Activated naive CD8-positive, alpha-beta T cell treated with anti-CD3 and anti-CD28 coated beads for 36 hours (primary cell): ENCODE results near the gene PTBP1. TPM values are rescaled to one million over a fixed set of nuclear protein-coding genes. Genes with fewer than 3 reads are reported as not detected.
"Not testable (repeated sequence)": the region's sequence is repeated elsewhere in the genome, so short reads cannot be mapped to it uniquely, and the experiment has no call there.

Experiments
- DNase-seq: peaks from one replicate; pipeline ENCODE4 v3.0.0; 2021
- H3K27ac Mint-ChIP-seq: one replicate; pipeline ENCODE4 v1.8.0; 2022; ENCODE audit warnings: mild to moderate bottlenecking, moderate library complexity, mixed read lengths
- H3K27me3 Mint-ChIP-seq: one replicate; pipeline ENCODE4 v1.8.0; 2022; ENCODE audit warnings: mild to moderate bottlenecking, mixed read lengths
- H3K36me3 Mint-ChIP-seq: one replicate; pipeline ENCODE4 v1.8.0; 2021; ENCODE audit warnings: mild to moderate bottlenecking, mixed read lengths
- H3K4me1 Mint-ChIP-seq: one replicate; pipeline ENCODE4 v1.8.0; 2021; ENCODE audit warnings: mixed read lengths
- H3K4me3 Mint-ChIP-seq: one replicate; pipeline ENCODE4 v1.8.0; 2022; ENCODE audit warnings: mild to moderate bottlenecking, moderate library complexity, mixed read lengths
- H3K9me3 Mint-ChIP-seq: one replicate; pipeline ENCODE4 v1.8.0; 2022; ENCODE audit warnings: mixed read lengths
- total RNA-seq, 2 experiments: library from RNA; stranded (reverse); gene quantifications; one replicate each; pipeline ENCODE4 v1.2.3, GENCODE V29; 2021

The PTBP1 gene
- total RNA-seq, 2 experiments from 2014 or later: 799 to 818 TPM

DNA sequence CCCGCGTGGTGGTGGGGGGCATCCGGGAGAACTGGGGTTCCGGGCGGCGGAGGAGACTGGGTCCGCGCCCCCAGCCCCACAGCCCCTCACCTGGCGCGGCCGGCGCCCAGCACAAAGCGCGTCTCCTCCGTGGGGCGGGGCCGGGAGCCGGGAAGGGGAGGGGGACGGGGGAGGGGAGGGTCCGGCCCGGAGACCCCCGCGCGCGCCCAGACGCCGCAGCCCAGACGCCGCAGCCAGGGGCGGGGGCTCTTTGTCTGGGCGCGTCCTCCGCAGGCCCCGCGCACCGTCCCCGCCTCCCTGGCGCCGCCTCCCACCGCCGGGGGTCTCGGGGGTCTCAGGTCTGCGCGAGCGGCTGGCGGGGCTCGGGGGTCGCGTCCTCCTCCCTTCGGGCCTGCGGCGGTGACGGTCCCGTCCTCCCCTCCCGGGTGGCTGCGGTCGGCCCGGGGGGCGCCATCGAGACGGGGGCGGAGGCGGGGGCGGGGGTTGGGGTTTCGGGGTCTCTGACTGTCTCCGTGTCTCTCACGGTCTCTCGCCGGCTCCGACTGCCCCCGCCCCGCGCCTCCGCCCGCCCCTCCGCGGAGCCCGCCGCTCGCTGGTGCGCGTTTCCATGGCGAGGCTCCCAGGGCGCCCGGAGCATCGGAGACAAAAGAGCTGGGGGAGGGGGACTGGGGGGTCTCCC is 24.7 kb downstream of the PTBP1 start, which contains the start of gene PLPPR3:
PLPPR3 (minus strand) TSS at position 131 of the 679 bp plus-strand sequence. CDS start 396 bp downstream, outside the sequence.
- no peaks in the 10 kb centered on the region for H3K9me3 Mint-ChIP-seq
- H3K36me3 Mint-ChIP-seq: no peaks in the 10 kb centered on the region
- H3K4me1 Mint-ChIP-seq: no peaks in the 10 kb centered on the region
- no peak within 1 kb of the TSS for H3K4me3 Mint-ChIP-seq
- H3K27me3 Mint-ChIP-seq: peaks cover 19% of the 10 kb centered on the region
- no peak for DNase-seq
- no peak within 1 kb of the TSS for H3K27ac Mint-ChIP-seq

DNA sequence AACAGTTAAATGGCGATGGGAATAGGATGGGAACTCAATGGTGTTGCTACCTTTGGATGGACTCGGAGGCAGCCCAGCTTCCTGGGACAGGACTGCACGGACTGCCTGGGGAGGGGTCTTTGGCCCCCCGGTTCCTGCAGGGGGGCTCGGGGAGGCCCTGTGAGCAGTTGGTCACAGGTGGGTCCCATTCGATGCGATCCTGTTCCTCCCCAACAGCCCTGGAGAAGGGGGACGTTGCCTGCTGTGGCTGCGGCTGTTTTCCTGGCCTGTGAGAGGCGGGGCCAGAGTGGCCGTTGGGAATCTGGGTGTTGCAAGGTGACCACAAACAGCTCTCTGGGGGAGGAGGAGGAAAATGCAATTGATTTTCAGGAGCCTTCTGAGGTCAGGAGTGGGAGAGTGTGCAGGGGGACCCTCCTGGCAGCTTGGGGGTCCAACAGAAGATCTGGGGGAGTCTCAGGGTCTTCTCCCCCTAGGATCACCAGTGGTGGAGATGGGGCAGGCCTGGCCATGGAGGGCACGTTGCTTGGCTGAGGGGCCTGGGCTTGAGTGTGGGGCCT is 26.4 kb downstream of the PTBP1 start:
- H3K4me1 Mint-ChIP-seq: no peaks in the 10 kb centered on the region
- no peak overlapping the region for H3K4me3 Mint-ChIP-seq
- no peaks in the 10 kb centered on the region for H3K9me3 Mint-ChIP-seq
- DNase-seq: no peak
- H3K27ac Mint-ChIP-seq: no peak overlapping the region
- peaks cover 23% of the 10 kb centered on the region for H3K27me3 Mint-ChIP-seq
- H3K36me3 Mint-ChIP-seq: no peaks in the 10 kb centered on the region

DNA sequence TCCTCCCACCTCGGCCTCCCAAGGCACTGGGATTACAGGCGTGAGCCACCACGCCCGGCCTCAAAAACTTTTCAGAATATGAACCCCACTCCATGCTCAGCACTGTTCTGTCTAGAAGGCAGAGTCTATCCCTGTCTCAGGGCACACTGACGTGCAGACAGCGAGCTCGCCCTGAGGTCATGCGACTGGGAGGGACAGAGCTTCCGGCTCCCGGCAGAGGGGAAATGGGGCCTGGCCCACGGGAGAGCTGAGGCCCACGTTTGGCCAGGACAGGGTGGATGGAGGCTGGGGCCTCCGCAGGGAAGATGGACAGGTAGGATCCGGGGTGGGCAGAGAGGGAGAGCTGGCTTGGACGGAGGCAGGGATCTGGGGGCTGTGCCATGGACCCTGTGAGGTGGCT is 27.6 kb downstream of the PTBP1 start:
- H3K9me3 Mint-ChIP-seq: no peaks in the 10 kb centered on the region
- no peak overlapping the region for H3K27ac Mint-ChIP-seq
- peaks cover 32% of the 10 kb centered on the region for H3K27me3 Mint-ChIP-seq
- H3K4me1 Mint-ChIP-seq: no peaks in the 10 kb centered on the region
- H3K4me3 Mint-ChIP-seq: no peak overlapping the region
- no peaks in the 10 kb centered on the region for H3K36me3 Mint-ChIP-seq
- no peak for DNase-seq

DNA sequence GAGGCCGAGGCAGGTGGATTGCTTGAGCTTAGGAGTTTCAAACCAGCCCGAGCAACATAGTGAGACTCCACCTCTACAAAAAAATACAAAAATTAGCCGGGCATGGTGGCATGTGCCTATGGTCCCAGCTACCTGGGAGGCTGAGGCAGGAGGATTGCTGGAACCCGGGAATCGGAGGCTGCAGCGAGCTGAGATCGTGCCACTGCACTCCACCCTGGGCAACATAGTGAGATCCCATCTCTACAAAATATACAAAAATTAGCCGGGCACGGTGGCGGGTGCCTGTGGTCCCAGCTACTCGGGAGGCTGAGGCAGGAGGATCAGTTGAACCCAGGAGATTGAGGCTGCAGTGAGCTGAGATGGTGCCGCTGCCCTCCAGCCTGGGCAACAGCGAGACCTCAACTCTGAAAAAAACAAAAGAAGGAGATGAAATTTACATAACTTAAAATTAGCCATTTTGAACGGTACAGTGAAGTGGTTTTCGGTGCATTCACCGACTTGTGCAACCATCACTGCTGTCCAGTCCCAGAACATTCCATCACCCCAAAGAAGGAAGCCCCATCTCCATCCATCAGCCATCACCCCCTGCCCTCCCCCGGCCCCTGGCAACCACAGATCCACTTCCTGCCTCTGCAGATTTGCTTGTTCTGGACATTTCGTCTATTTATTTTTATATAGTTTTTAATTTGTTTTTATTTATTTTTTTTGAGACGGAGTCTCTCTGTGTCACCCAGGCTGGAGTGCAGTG is 28.8 kb downstream of the PTBP1 start:
- Mint-ChIP-seq H3K4me3 (no peak overlapping the region), H3K4me1 (no peaks in the 10 kb centered on the region), H3K27ac (no peak overlapping the region), H3K36me3 (no peaks in the 10 kb centered on the region), H3K27me3 (peaks cover 32% of the 10 kb centered on the region), H3K9me3 (no peaks in the 10 kb centered on the region)
- no peak for DNase-seq

DNA sequence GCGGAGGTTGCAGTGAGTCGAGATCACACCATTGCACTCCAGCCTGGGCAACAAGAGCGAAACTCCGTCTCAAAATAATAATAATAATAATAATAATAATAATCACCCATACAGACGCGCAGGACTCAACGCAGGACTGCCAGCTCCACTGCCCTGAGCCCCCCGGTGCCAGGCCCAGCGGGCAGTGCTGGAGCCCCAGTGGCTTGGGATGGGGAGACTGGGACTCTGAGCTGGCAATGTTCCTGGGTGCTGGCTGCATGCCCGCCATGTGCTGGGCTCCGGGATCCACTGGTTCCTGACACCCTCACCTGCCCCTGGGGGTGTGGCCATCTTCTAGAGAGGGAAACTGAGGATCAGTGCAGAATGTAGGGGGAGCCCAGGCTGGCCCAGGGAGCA is 30.1 kb downstream of the PTBP1 start:
- Mint-ChIP-seq H3K27ac (no peak overlapping the region), H3K4me3 (no peak overlapping the region), H3K36me3 (no peaks in the 10 kb centered on the region), H3K4me1 (no peaks in the 10 kb centered on the region), H3K27me3 (peaks cover 36% of the 10 kb centered on the region), H3K9me3 (no peaks in the 10 kb centered on the region)
- no peak for DNase-seq

GRCh38 chr19:827710-828321 is 30.6 kb downstream of the PTBP1 start, which contains the start of gene AZU1:
TSS of gene AZU1 (plus strand) at chr19:827837. CDS start at chr19:827847, 10 bp downstream.
- Mint-ChIP-seq H3K36me3 (no peaks in the 10 kb centered on the region), H3K9me3 (no peaks in the 10 kb centered on the region), H3K4me1 (no peaks in the 10 kb centered on the region), H3K4me3 (no peak within 1 kb of the TSS), H3K27ac (no peak within 1 kb of the TSS), H3K27me3 (peaks cover 33% of the 10 kb centered on the region)
- no peak for DNase-seq

DNA sequence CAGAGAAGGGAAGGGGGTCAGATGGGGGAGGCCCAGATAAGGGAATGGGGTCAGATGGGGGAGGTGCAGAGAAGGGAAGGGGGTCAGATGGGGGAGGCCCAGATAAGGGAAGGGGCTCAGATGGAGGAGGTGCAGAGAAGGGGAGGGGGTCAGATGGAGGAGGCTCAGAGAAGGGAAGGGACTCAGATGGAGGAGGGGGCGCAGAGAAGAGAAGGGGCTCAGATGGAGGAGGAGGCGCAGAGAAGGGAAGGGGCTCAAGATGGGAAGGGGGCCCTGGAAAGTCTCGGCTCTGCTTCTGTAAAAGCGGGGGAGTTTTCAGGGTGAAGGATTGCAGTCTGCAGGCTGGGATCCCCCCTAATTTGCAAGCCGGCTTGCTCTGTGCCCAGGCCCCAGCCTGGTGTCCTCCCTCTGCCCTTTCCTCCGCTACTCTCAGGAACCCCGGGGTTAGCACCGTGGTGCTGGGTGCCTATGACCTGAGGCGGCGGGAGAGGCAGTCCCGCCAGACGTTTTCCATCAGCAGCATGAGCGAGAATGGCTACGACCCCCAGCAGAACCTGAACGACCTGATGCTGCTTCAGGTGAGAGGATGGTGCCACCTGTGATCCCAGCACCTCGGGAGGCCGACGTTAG is 32.0 kb downstream of the PTBP1 start:
- H3K4me3 Mint-ChIP-seq: no peak overlapping the region
- H3K27me3 Mint-ChIP-seq: peaks cover 19% of the 10 kb centered on the region
- H3K27ac Mint-ChIP-seq: no peak overlapping the region
- DNase-seq: no peak
- no peaks in the 10 kb centered on the region for H3K9me3 Mint-ChIP-seq
- H3K36me3 Mint-ChIP-seq: no peaks in the 10 kb centered on the region
- H3K4me1 Mint-ChIP-seq: no peaks in the 10 kb centered on the region

GRCh38 chr19:831407-832369 is 34.4 kb downstream of the PTBP1 start:
- H3K27me3 Mint-ChIP-seq: peaks cover 26% of the 10 kb centered on the region
- H3K27ac Mint-ChIP-seq: no peak overlapping the region
- H3K4me3 Mint-ChIP-seq: no peak overlapping the region
- no peak for DNase-seq
- no peaks in the 10 kb centered on the region for H3K4me1 Mint-ChIP-seq
- H3K36me3 Mint-ChIP-seq: no peaks in the 10 kb centered on the region
- H3K9me3 Mint-ChIP-seq: no peaks in the 10 kb centered on the region

DNA sequence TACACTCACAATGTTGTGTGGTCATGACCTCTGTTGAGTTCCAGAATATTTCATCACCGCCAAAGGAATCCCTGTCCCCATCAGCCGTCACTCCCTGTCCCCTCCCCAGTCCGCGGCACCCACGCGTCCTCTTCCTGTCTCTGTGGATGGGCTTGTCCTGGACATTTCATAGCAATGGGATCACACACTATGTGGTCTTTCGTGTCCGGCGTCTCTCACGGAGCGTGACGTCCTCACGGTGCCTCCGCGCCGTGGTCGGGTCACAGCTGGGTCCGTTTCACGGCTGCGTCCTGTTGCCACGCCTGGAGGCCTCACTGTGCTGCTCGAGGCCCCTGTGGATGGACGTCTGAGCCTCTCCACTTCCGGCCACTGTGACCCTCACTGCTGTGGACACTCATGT is 37.0 kb downstream of the PTBP1 start:
- H3K27me3 Mint-ChIP-seq: peaks cover 36% of the 10 kb centered on the region
- no peak for DNase-seq
- H3K27ac Mint-ChIP-seq: no peak overlapping the region
- no peak overlapping the region for H3K4me3 Mint-ChIP-seq
- no peaks in the 10 kb centered on the region for H3K9me3 Mint-ChIP-seq
- no peaks in the 10 kb centered on the region for H3K36me3 Mint-ChIP-seq
- H3K4me1 Mint-ChIP-seq: no peaks in the 10 kb centered on the region

GRCh38 chr19:835210-835810 is 38.1 kb downstream of the PTBP1 start:
- DNase-seq: no peak
- H3K9me3 Mint-ChIP-seq: no peaks in the 10 kb centered on the region
- H3K27me3 Mint-ChIP-seq: peaks cover 29% of the 10 kb centered on the region
- H3K4me1 Mint-ChIP-seq: no peaks in the 10 kb centered on the region
- H3K27ac Mint-ChIP-seq: no peak overlapping the region
- H3K4me3 Mint-ChIP-seq: no peak overlapping the region
- H3K36me3 Mint-ChIP-seq: no peaks in the 10 kb centered on the region

- Mint-ChIP-seq H3K9me3 (peaks cover 3% of the 10 kb centered on the region), H3K36me3 (no peaks in the 10 kb centered on the region), H3K27ac (no peak within 1 kb of the TSS), H3K27me3 (peaks cover 57% of the 10 kb centered on the region), H3K4me1 (peaks cover 3% of the 10 kb centered on the region), H3K4me3 (no peak within 1 kb of the TSS)
- no peak for DNase-seq
These were observed 43.4 kb downstream of the PTBP1 start, which contains the start of gene PRTN3 for GRCh38 chr19:840519-841206. TSS of gene PRTN3 (plus strand) at chr19:840999. CDS start at chr19:841009, 10 bp downstream.

- H3K36me3 Mint-ChIP-seq, H3K4me3 Mint-ChIP-seq, H3K4me1 Mint-ChIP-seq, DNase-seq, H3K27ac Mint-ChIP-seq, H3K9me3 Mint-ChIP-seq: not testable (repeated sequence)
- H3K27me3 Mint-ChIP-seq: peaks cover 56% of the 10 kb centered on the region
These were observed 45.5 kb downstream of the PTBP1 start for GRCh38 chr19:842802-843179.

GRCh38 chr19:843180-843835 is 46.1 kb downstream of the PTBP1 start:
- DNase-seq: no peak
- H3K36me3 Mint-ChIP-seq: no peaks in the 10 kb centered on the region
- H3K27me3 Mint-ChIP-seq: peaks cover 60% of the 10 kb centered on the region
- H3K9me3 Mint-ChIP-seq: peaks cover 3% of the 10 kb centered on the region
- H3K4me3 Mint-ChIP-seq: no peak overlapping the region
- peaks cover 3% of the 10 kb centered on the region for H3K4me1 Mint-ChIP-seq
- no peak overlapping the region for H3K27ac Mint-ChIP-seq
